Measurements from ENCODE around the gene SLC26A3. TPM values are rescaled to one million over a fixed set of nuclear protein-coding genes. Genes with fewer than 3 reads are reported as not detected.
"Not testable (repeated sequence)": the region's sequence is repeated elsewhere in the genome, so short reads cannot be mapped to it uniquely, and the experiment has no call there.

The SLC26A3 gene
- total RNA-seq: not detected

- Histone ChIP-seq H3K9me3 (no peaks in the 10 kb centered on the region), H3K36me3 (no peaks in the 10 kb centered on the region), H3K4me3 (no peak within 1 kb of the TSS), H3K4me1 (no peaks in the 10 kb centered on the region), H3K27me3 (no peaks in the 10 kb centered on the region), H3K27ac (no peak within 1 kb of the TSS)
- intact Hi-C loops (cut with DNase I): no loop called here
- TF ChIP-seq POLR2AphosphoS5 (IDR thresholded peaks at IDR 0.05; ENCODE audit: insufficient read depth in 1 of 2, low read depth in 1 of 2) (no peak), CTCF (IDR thresholded peaks at IDR 0.05) (no peak), POLR2A (IDR thresholded peaks at IDR 0.05) (no peak)
- no peak for DNase-seq (ENCODE audit: extremely low spot score in 2 of 2)
Measured at GRCh38 chr7:107803009-107803610, at the start of gene SLC26A3. SLC26A3 (minus strand) TSS chr7:107803223; CDS start chr7:107794509, 8,714 bp downstream.

- TF ChIP-seq CTCF (IDR thresholded peaks at IDR 0.05) (no peak), POLR2A (IDR thresholded peaks at IDR 0.05) (no peak), POLR2AphosphoS5 (IDR thresholded peaks at IDR 0.05; ENCODE audit: insufficient read depth in 1 of 2, low read depth in 1 of 2) (no peak)
- Histone ChIP-seq H3K27me3 (no peaks in the 10 kb centered on the region), H3K9me3 (no peaks in the 10 kb centered on the region), H3K4me3 (no peak overlapping the region), H3K36me3 (no peaks in the 10 kb centered on the region), H3K4me1 (peaks cover 10% of the 10 kb centered on the region), H3K27ac (peak overlapping the region; percentile 45)
- DNase-seq (ENCODE audit: extremely low spot score in 2 of 2): no peak
- intact Hi-C loops (cut with DNase I): no loop called here
Measured at GRCh38 chr7:107850643-107851042, 47.6 kb upstream of the SLC26A3 start.

GRCh38 chr7:107850216-107850615 is 47.2 kb upstream of the SLC26A3 start:
- H3K27me3 ChIP-seq: no peaks in the 10 kb centered on the region
- peaks cover 10% of the 10 kb centered on the region for H3K4me1 ChIP-seq
- H3K9me3 ChIP-seq: no peaks in the 10 kb centered on the region
- H3K36me3 ChIP-seq: no peaks in the 10 kb centered on the region
- TF ChIP-seq POLR2AphosphoS5 (IDR thresholded peaks at IDR 0.05; ENCODE audit: insufficient read depth in 1 of 2, low read depth in 1 of 2) (no peak), CTCF (IDR thresholded peaks at IDR 0.05) (no peak), POLR2A (IDR thresholded peaks at IDR 0.05) (no peak)
- H3K27ac ChIP-seq: peak overlapping the region; percentile 45
- no peak overlapping the region for H3K4me3 ChIP-seq
- DNase-seq (ENCODE audit: extremely low spot score in 2 of 2): no peak
- intact Hi-C loops (cut with DNase I): no loop called here

- H3K4me1 ChIP-seq; H3K4me3 ChIP-seq; H3K27ac ChIP-seq; H3K27me3 ChIP-seq; H3K36me3 ChIP-seq; H3K9me3 ChIP-seq; DNase-seq (ENCODE audit: extremely low spot score in 2 of 2); intact Hi-C loops (cut with DNase I): not testable (repeated sequence)
Measured at GRCh38 chr7:107848211-107848610, 45.2 kb upstream of the SLC26A3 start.

GRCh38 chr7:107847836-107848175 is 44.8 kb upstream of the SLC26A3 start:
- H3K4me1 ChIP-seq; H3K36me3 ChIP-seq; H3K27ac ChIP-seq; intact Hi-C loops (cut with DNase I); H3K4me3 ChIP-seq; H3K9me3 ChIP-seq; H3K27me3 ChIP-seq; DNase-seq (ENCODE audit: extremely low spot score in 2 of 2): not testable (repeated sequence)

GRCh38 chr7:107847168-107847835 is 44.3 kb upstream of the SLC26A3 start:
- TF ChIP-seq POLR2A (IDR thresholded peaks at IDR 0.05): no peak
- TF ChIP-seq POLR2AphosphoS5 (IDR thresholded peaks at IDR 0.05; ENCODE audit: insufficient read depth in 1 of 2, low read depth in 1 of 2): no peak
- no peak for TF ChIP-seq CTCF (IDR thresholded peaks at IDR 0.05)
- intact Hi-C loops (cut with DNase I): no loop called here
- no peaks in the 10 kb centered on the region for H3K27me3 ChIP-seq
- DNase-seq (ENCODE audit: extremely low spot score in 2 of 2): no peak
- no peaks in the 10 kb centered on the region for H3K9me3 ChIP-seq
- H3K36me3 ChIP-seq: no peaks in the 10 kb centered on the region
- no peak overlapping the region for H3K4me3 ChIP-seq
- no peak overlapping the region for H3K27ac ChIP-seq
- peaks cover 10% of the 10 kb centered on the region for H3K4me1 ChIP-seq
